Stomach smooth muscle (tissue), 2 donors: ENCODE data around the gene CCNJ.
A peak's percentile ranks its signal among the peaks of the same experiment; 100 is the strongest.
"Not testable (repeated sequence)": the region's sequence is repeated elsewhere in the genome, so short reads cannot be mapped to it uniquely, and the experiment has no call there.

ENCODE experiments used
- H3K27ac ChIP-seq: one replicate; pipeline ENCODE4 v1.7.0; 2013; ENCODE audit warnings: mild to moderate bottlenecking, low read length, inconsistent platforms
- H3K27me3 ChIP-seq, 2 donors: one replicate each; pipeline ENCODE4 v1.7.0; 2013; ENCODE audit warnings: low read length in 2 of 2; ENCODE audit not compliant: insufficient read depth in 2 of 2, control insufficient read depth in 1 of 2
- H3K36me3 ChIP-seq, 2 donors: one replicate each; pipeline ENCODE4 v1.7.0; 2013; ENCODE audit warnings: low read length in 2 of 2; ENCODE audit not compliant: control insufficient read depth in 2 of 2, insufficient read depth in 2 of 2
- H3K4me1 ChIP-seq: one replicate; pipeline ENCODE4 v1.7.0; 2013; ENCODE audit warnings: low read length; ENCODE audit not compliant: control insufficient read depth, insufficient read depth
- H3K4me3 ChIP-seq, 2 donors: one replicate each; pipeline ENCODE4 v1.7.0; 2013; ENCODE audit warnings: low read length in 2 of 2
- H3K9ac ChIP-seq, 2 donors: one replicate each; pipeline ENCODE4 v1.7.0; 2013; ENCODE audit warnings: low read length in 2 of 2, mild to moderate bottlenecking in 1 of 2
- H3K9me3 ChIP-seq, 2 donors: one replicate each; pipeline ENCODE4 v1.7.0; 2013; ENCODE audit warnings: low read length in 2 of 2; ENCODE audit not compliant: control insufficient read depth in 2 of 2
- donor health status: healthy.
- donor health status: Pancreatic carcinoma.

Gene CCNJ, protein sequence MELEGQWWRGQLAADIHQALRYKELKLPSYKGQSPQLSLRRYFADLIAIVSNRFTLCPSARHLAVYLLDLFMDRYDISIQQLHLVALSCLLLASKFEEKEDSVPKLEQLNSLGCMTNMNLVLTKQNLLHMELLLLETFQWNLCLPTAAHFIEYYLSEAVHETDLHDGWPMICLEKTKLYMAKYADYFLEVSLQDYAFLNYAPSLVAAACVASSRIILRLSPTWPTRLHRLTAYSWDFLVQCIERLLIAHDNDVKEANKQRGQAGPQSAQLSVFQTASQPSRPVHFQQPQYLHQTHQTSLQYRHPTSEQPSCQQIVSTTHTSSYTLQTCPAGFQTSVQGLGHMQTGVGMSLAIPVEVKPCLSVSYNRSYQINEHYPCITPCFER

DNA sequence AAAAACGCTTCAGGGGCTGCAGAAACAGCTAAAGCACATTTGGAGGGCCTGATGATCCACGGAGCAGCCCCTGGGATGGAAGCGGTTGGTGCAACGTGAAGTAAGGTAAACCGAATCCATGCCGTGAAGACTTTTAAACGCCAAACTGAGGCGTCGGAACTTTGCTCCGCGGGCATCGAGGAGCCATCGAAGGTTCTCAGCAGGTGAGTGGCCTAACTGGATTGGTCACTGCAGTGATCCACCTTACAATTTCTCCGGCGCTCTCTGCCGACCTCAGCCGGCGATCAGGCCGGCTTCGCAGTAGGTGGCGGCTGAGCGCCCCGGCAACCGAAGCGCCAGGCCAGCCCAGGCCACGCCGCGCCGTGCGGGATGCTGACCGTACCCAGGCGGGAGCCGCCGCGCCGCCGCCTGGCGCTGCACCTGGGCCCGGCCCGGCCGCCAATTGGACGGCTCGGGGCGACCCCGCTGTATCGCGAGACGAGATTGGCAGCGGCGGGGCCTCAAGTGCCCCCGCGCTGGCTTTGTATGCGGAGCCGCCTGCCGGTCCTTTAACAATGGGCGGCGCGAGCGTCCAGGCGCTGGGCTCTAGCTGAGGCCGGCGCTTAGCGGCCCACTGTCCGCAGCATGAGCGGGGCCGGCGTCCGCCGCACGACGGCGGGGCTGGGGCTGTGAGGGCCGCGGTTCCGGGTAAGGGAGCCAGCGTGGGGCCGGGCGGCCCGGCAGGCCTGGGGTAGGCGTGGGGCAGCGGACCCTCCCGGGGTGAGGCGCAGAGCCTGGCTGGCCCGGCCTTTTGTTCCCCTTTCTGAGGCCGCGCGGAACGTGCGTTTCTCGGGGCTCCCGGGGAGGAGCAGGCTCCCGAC, at the start of gene CCNJ:
CCNJ (plus strand) TSS at position 551 of the 860 bp plus-strand sequence. CDS start 811 bp downstream, outside the sequence.
- Histone ChIP-seq H3K27me3 (no peaks in the 10 kb centered on the region), H3K9ac (peak within 1 kb of the TSS; percentile 87 to 93), H3K4me3 (peak within 1 kb of the TSS; percentile 81 to 82), H3K36me3 (no peaks in the 10 kb centered on the region), H3K27ac (peak within 1 kb of the TSS; percentile 66), H3K4me1 (peaks cover 9% of the 10 kb centered on the region), H3K9me3 (no peaks in the 10 kb centered on the region)

DNA sequence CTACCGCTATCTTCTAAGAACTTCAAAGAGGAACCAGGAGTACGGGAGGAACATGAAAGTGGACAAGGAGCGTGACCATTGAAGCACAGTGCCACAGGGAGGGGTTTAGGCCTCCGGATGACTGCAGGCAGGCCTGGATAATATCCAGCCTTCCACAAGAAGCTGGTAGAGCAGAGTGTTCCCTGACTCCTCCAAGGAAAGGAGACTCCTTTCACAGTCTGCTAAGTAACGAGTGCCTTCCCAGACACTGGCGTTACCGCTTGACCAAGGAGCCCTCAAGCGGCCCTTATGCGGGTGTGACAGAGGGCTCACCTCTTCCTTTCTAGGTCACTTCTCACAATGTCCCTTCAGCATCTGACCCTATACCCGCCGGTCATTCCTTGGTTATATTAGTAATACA, 49.0 kb upstream of the CCNJ start:
- H3K9me3 ChIP-seq, H3K27me3 ChIP-seq, H3K27ac ChIP-seq, H3K9ac ChIP-seq, H3K4me3 ChIP-seq, H3K36me3 ChIP-seq, H3K4me1 ChIP-seq: not testable (repeated sequence)

DNA sequence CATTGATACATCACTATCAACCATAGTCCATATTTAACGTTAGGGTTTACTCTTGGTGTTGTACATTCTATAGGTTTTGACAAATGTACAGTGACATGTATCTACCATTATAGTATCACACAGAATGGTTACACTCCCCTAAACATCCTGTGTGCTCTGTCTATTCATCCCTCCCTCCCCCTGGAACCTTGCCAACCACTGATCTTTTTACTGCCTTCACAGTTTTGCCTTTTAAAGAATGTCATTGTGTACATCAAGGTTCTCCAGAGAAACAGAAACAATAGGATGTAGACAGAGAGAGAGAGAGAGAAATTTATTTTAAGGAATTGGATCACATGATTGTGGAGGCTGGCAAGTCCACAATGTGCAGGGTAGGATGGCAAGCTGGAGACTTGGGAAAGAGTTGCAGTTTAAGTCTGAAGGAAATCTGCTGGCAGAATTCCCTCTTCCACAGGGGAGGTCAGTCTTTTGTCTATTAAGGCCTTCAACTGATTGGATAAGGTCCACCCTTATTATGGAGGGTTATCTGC, 45.1 kb upstream of the CCNJ start:
- no peak overlapping the region for H3K9ac ChIP-seq
- no peaks in the 10 kb centered on the region for H3K27me3 ChIP-seq
- no peak overlapping the region for H3K4me3 ChIP-seq
- H3K27ac ChIP-seq, result no peak overlapping the region
- no peaks in the 10 kb centered on the region for H3K9me3 ChIP-seq
- H3K36me3 ChIP-seq, result no peaks in the 10 kb centered on the region
- no peaks in the 10 kb centered on the region for H3K4me1 ChIP-seq

DNA sequence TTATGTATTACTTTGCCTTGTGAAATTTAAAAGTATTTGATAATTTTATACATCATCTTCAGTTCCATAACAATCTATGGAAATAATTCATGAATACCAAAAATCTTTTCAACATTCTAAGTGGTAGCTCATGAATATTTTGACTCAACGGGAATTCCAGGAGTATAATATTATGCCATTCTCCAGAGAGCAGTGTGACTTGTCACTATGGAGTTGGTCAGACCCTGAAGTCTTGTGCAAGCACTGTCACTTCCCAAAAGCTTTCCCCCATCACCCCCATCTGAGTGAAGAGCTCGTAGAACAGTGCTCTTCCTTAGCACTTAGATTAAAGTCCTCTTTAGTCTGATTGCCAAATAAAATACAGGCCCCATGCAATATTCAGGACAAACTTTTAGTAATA, 29.4 kb upstream of the CCNJ start:
- no peak overlapping the region for H3K9ac ChIP-seq
- no peaks in the 10 kb centered on the region for H3K9me3 ChIP-seq
- no peak overlapping the region for H3K4me3 ChIP-seq
- H3K36me3 ChIP-seq, result no peaks in the 10 kb centered on the region
- no peaks in the 10 kb centered on the region for H3K27me3 ChIP-seq
- peaks cover 3% of the 10 kb centered on the region for H3K4me1 ChIP-seq
- no peak overlapping the region for H3K27ac ChIP-seq

DNA sequence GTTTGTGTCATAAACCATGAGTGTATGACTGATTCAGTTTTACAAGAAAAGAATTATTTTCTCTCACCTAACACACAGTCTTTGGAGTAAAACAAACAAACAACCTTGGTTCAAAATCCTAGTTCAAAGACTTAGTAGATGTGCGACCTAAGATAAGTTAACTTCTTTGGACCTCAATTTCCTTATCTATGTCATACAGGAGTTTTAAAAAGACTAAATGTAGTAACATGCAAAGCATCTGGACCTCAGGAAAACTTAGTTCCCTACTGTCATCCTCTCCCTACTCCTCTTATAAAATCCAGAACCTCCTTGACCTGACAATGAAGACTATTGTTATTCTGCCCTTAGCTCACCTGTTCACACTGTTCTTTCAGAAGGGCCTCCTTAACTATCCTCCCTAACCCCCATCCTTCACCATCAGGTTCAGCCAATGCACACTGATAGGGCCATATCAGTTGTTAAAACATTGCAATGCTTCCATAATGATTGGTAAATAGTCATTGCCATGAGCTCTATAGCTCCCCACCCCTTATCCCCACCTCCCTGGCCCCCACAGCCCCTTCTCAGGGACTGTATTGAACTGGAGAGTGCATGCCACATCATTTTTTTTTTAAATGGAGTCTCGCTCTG, 28.8 kb upstream of the CCNJ start:
- no peak overlapping the region for H3K9ac ChIP-seq
- H3K9me3 ChIP-seq, result no peaks in the 10 kb centered on the region
- no peaks in the 10 kb centered on the region for H3K36me3 ChIP-seq
- peaks cover 3% of the 10 kb centered on the region for H3K4me1 ChIP-seq
- H3K4me3 ChIP-seq, result no peak overlapping the region
- no peak overlapping the region for H3K27ac ChIP-seq
- H3K27me3 ChIP-seq, result no peaks in the 10 kb centered on the region

DNA sequence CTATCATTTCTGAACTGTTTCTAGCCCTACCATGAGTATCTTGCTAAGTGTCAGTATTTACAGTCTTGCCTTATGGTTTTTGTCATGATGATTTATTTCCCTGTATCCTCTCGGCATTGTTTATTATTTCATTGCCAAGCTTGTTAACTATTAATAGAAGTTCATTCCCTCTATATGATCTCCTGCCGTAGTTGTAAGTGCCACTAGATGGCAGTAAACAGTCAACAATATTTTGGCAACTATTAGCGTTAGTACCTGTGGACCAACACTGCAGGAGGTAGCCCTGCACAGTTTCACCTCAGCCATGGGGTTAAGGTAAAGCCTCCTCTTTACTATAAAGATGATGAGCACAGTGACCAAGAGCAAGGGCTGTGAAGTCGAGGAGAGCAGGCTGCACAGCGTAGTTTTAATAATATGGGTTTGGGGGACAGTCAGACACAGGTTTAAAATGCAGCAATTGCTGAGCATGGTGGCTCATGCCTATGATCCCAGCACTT, 26.1 kb upstream of the CCNJ start:
- Histone ChIP-seq H3K27ac (no peak overlapping the region), H3K9ac (no peak overlapping the region), H3K4me1 (peaks cover 3% of the 10 kb centered on the region), H3K36me3 (no peaks in the 10 kb centered on the region), H3K9me3 (no peaks in the 10 kb centered on the region), H3K4me3 (peak overlapping the region in 1 of 2 donors; percentile 12), H3K27me3 (no peaks in the 10 kb centered on the region)

DNA sequence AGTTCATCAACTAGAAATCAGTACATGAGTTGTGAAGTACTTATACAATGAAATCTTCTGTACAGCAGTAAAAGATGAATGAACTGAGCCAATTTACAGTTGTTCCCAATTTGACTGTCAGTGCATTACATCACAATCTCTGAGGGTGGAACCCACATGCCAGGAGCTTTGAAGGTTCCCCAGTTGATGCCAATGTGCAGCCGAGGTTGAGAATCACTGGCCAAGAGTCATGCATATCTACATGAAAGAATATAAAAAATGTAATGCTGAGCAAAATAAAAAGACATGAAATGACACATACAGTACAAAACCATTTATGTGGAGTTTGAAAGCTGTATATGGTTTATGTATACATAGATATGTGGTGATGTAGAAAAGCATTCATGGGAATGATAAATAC, 22.1 kb upstream of the CCNJ start:
- no peak overlapping the region for H3K4me3 ChIP-seq
- no peak overlapping the region for H3K9ac ChIP-seq
- H3K27me3 ChIP-seq, result no peaks in the 10 kb centered on the region
- peaks cover 3% of the 10 kb centered on the region for H3K4me1 ChIP-seq
- no peaks in the 10 kb centered on the region for H3K36me3 ChIP-seq
- H3K27ac ChIP-seq, result no peak overlapping the region
- H3K9me3 ChIP-seq, result no peaks in the 10 kb centered on the region

DNA sequence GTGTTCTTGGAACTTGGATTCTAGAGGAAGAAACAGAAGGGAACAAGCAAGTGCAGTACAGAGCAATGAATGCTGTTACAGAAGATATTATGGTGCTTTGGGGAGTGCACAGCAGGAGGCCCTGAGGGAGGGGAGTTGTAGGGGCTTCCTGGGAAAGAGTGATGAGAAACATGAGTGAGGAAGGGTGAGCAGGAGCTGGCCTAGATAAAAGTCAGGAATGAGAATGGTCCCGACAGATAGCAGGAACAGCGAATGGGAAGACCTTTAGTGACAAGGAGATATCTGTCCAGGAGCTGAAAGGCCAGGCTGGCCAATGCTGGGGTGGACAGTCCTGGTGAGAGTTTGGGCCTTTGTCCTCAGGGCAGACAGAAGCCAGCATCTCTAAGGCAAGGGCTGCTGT, 20.6 kb upstream of the CCNJ start:
- Histone ChIP-seq H3K9me3 (no peaks in the 10 kb centered on the region), H3K4me1 (no peaks in the 10 kb centered on the region), H3K4me3 (no peak overlapping the region), H3K36me3 (no peaks in the 10 kb centered on the region), H3K27ac (no peak overlapping the region), H3K27me3 (no peaks in the 10 kb centered on the region), H3K9ac (no peak overlapping the region)

DNA sequence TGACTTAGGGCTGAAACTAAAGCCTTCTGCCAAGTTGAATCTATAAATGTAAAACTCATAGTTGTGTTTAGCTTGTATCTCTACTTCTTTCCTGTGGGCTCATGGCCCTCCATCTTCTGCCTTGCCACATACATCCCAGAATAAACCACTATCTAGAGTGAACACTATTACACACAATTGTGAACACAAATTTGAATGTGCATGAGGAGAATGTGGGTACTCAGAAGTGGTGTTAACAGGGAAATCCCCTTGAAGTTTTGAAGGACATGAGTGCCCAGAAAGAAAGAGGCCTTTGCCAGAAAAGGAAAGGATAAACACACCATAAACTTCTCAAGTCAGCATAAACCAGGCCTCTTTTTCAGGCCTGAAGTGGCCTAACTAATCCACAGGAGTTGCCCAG, 20.2 kb upstream of the CCNJ start:
- H3K9me3 ChIP-seq, result no peaks in the 10 kb centered on the region
- no peak overlapping the region for H3K27ac ChIP-seq
- H3K36me3 ChIP-seq, result no peaks in the 10 kb centered on the region
- H3K9ac ChIP-seq, result no peak overlapping the region
- no peak overlapping the region for H3K4me3 ChIP-seq
- H3K27me3 ChIP-seq, result no peaks in the 10 kb centered on the region
- H3K4me1 ChIP-seq, result no peaks in the 10 kb centered on the region

DNA sequence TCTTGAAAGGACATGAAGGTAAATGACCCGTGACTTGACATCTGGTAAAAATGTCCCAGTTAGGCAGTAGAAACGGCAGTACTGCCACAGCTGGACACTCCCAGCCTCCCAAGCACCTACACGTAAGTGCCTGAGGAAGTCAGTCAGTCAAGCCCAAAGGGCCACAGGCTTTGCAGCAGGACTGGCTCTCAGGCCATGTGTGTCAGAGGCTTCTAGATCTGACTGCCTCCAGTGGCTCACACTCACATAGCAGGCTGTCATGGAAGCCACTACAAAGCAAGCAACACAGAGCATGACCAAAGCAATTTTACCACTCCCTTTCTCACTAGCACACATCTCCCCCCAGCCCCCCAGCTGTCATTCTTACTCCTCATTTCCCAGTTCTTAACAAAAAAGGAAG, 17.8 kb upstream of the CCNJ start:
- H3K4me3 ChIP-seq, result no peak overlapping the region
- no peak overlapping the region for H3K27ac ChIP-seq
- no peaks in the 10 kb centered on the region for H3K27me3 ChIP-seq
- H3K9ac ChIP-seq, result no peak overlapping the region
- H3K36me3 ChIP-seq, result no peaks in the 10 kb centered on the region
- H3K9me3 ChIP-seq, result no peaks in the 10 kb centered on the region
- no peaks in the 10 kb centered on the region for H3K4me1 ChIP-seq
